GOT3 (cell line): ENCODE data around the gene TTBK2.
A peak's percentile ranks its signal among the peaks of the same experiment; 100 is the strongest.
"Not testable (repeated sequence)": the region's sequence is repeated elsewhere in the genome, so short reads cannot be mapped to it uniquely, and the experiment has no call there.

Experiments used
- DNase-seq: peaks from one replicate; lab custom pipeline; 2025; ENCODE audit warnings: mixed read lengths; lab: John Stamatoyannopoulos, UW

The TTBK2 gene

GRCh38 chr15:42920519-42921341, at the start of gene TTBK2:
Gene TTBK2, minus strand, starts transcription at chr15:42920778. Its CDS starts 42,161 bp downstream, at chr15:42878617.
- peak; percentile 94 for DNase-seq

- no peak for DNase-seq
Observed at GRCh38 chr15:42964476-42964875, 43.9 kb upstream of the TTBK2 start.

- DNase-seq = no peak
Observed at GRCh38 chr15:42955518-42955917, 34.9 kb upstream of the TTBK2 start.

- no peak for DNase-seq
Observed at GRCh38 chr15:42954291-42954690, 33.7 kb upstream of the TTBK2 start.

- not testable (repeated sequence) for DNase-seq
Observed at GRCh38 chr15:42948898-42949297, 28.3 kb upstream of the TTBK2 start.

- DNase-seq = no peak
Observed at GRCh38 chr15:42940527-42940926, 19.9 kb upstream of the TTBK2 start.

- DNase-seq = no peak
Observed at GRCh38 chr15:42939841-42940240, 19.3 kb upstream of the TTBK2 start.

- no peak for DNase-seq
Observed at GRCh38 chr15:42937143-42937542, 16.6 kb upstream of the TTBK2 start.

- DNase-seq = no peak
Observed at GRCh38 chr15:42933886-42934667, 13.5 kb upstream of the TTBK2 start.

GRCh38 chr15:42932833-42933515, 12.4 kb upstream of the TTBK2 start:
- DNase-seq = no peak

- DNase-seq = no peak
Observed at GRCh38 chr15:42931702-42932486, 11.3 kb upstream of the TTBK2 start.

- no peak for DNase-seq
Observed at GRCh38 chr15:42929306-42929848, 8.8 kb upstream of the TTBK2 start.

- DNase-seq = no peak
Observed at GRCh38 chr15:42921342-42921731, 759 bp upstream of the TTBK2 start.

- DNase-seq = no peak
Observed at GRCh38 chr15:42919799-42920518, 619 bp downstream of the TTBK2 start.

GRCh38 chr15:42919308-42919707, 1.3 kb downstream of the TTBK2 start:
- DNase-seq = no peak

- no peak for DNase-seq
Observed at GRCh38 chr15:42918047-42918446, 2.5 kb downstream of the TTBK2 start.

GRCh38 chr15:42915654-42916315, 4.8 kb downstream of the TTBK2 start:
- no peak for DNase-seq

GRCh38 chr15:42914728-42915497, 5.7 kb downstream of the TTBK2 start:
- no peak for DNase-seq

GRCh38 chr15:42911058-42911592, 9.5 kb downstream of the TTBK2 start:
- DNase-seq = no peak
